ENCODE results near the gene DIAPH2. TPM values are rescaled to one million over a fixed set of nuclear protein-coding genes. Genes with fewer than 3 reads are reported as not detected.

DIAPH2 gene
- total RNA-seq, 1 experiment from 2014 or later = 0.10 TPM

- no peak for DNase-seq (ENCODE audit: low read depth)
Observed at GRCh38 chrX:97306771-97307470, 622.3 kb downstream of the DIAPH2 start.

GRCh38 chrX:97308171-97308570 lies 623.5 kb downstream of the DIAPH2 start:
- peak; percentile 57 for DNase-seq (ENCODE audit: low read depth)

DNA sequence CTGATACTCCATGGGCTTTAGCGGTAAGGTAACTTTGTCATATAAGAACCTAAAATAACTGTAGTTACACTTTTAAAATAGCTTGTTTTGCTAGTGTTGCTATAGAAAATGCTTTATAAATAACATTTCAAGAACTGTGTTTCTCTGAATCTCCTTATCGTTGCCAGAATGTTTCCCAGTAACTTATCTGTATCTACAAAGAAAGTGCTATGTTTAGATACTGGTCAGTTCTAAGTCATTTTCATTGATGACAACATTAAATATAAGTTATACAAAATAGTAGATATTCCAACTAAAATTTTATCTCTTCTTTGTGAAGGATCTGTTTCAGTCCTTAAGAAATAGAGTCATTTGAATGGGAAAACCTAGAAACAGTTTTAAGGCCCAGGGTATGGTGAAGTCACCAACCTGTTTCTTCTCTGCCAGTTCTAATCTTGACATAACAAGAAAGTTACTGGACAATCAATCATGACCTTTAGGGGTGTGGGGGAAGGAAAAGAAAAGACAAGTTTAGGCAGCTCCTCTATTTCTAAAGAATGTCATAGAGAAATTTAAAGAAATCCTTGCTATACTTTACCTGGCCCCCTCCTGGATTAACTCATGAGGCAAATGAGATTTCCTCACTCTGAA lies 625.0 kb downstream of the DIAPH2 start:
- no peak for DNase-seq (ENCODE audit: low read depth)

DNA sequence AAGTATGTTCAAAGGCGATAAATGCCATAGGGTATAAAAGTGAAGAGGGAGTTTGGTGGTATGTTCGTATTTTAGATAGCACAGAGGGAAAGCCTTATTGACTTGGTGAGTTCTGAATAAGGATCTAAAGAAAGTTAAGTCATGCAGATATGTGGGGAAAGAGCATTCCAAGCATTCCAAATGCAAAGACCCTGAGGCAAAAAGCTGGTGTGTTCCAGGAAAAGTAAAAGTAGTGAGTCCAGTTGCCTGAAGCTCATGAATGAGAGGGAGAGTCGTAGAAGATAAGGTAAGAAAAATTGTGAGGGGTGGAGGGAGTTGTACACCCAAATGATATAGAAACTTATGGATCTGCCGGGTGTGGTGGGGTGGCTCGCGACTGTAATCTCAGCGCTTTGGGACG lies 625.7 kb downstream of the DIAPH2 start:
- peak; percentile 55 for DNase-seq (ENCODE audit: low read depth)

DNA sequence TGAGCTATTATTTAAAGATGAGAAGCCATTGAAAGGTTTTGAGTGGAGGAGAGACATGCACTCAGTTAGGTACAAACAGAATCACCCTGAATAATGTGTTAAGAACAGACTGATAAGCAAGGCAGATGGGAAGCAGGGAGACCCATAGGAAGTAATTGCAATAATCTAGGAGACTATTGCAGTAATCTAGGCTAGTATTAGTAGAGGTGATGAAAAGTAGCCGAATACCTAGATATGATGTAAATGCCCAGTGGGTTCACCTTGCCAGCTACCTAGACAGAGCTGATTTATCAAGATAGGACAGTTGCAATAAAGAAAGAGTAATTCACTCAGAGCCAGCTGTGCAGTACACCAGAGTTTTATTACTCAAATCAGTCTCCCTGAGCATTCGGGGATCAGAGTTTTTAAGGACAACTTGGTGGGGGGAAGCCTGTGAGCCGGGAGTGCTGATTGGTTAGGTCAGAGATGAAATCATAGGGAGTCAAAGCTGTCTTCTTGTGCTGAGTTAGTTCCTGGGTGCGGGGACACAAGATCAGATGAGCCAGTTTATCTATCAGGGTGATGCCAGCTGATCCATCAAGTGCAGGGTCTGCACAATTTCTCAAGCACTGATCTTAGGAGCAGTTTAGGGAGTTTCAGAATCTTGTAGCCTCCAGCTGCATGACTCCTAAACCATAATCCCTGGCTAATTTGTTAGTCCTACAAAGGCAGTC lies 626.6 kb downstream of the DIAPH2 start:
- DNase-seq (ENCODE audit: low read depth) = no peak

DNA sequence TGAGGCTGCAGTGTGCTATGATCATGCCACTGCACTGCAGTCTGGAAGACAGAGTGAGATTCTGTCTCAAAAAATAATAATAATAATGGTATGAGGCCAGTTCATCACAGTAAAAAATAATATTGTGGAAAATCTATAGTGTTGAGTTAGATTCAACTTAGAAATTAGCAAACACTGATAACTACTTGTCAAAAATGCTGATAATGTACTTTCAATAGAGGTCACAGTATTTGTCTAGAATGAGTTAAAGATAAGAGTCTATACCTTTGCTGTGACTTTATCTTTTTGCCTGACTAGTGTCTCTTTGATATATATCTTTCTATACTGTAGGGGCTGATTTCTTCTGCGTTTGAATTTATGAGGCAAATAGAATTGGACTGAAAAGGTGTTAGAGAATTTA lies 629.7 kb downstream of the DIAPH2 start:
- DNase-seq (ENCODE audit: low read depth) = no peak

- DNase-seq (ENCODE audit: low read depth) = no peak
Observed at GRCh38 chrX:97315939-97316338, 631.3 kb downstream of the DIAPH2 start.

- DNase-seq (ENCODE audit: low read depth) = no peak
Observed at GRCh38 chrX:97320305-97320704, 635.7 kb downstream of the DIAPH2 start.

DNA sequence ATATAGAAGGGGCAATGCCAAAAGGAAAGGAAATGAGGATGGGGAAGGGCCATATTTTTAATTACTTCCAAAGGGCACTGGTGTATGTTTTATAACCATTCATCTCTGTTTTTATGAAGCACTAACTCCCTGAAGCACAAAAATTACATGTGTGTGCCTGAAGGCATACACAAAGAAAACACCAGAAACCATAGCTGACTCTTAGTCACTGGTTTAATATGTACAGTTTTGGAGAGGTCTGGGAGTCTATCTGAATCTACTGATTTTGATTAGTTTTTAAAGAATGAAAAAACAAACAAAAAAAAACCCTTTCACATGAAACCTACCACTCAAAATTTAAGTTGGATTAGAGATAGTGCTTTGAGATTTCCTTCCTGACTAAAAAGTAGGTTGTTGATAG lies 637.8 kb downstream of the DIAPH2 start:
- DNase-seq (ENCODE audit: low read depth) = peak; percentile 31

DNA sequence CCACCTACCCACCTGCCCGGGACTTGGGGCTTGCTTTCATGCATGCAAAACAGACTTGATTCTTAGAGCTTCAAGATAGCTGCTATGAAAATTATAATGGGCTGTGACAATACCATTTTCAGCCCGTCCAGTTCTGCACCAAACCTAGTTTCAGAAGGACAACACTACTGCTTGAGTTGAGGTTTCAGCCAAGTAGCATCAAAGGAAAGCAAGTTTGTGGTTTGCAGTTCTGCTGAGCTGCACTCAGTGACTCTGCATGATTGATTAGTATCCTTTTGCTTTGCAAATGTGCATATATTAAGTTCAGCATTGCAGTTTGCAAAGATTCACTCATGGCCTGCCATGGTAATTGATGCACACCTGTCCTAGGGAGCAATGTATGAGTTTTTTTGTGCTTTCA lies 641.8 kb downstream of the DIAPH2 start:
- peak; percentile 27 for DNase-seq (ENCODE audit: low read depth)

DNA sequence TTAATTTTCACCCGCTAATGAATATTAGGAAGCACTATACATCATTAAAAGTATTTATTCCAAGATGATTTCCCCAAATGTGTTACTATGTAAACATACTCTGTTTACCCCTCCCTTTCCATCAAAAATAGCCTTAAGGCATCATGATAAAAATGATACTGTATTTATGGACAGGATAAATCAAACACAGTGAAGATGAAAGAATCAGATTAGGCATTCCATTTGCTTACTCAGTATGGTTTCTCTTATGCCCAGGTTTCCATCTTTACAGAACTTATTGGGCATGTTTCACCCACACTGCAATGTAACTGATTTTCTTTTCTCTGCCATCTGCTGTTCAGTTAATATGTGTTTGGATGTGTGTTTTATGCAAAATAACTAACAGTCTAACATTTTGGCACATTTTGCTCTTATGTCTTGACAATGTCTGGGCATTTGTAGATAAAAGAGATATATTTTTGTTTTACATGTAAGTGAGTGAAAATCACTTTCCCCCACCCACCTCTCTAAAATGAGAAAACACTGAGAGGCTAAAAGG lies 644.3 kb downstream of the DIAPH2 start:
- peak; percentile 18 for DNase-seq (ENCODE audit: low read depth)

DNA sequence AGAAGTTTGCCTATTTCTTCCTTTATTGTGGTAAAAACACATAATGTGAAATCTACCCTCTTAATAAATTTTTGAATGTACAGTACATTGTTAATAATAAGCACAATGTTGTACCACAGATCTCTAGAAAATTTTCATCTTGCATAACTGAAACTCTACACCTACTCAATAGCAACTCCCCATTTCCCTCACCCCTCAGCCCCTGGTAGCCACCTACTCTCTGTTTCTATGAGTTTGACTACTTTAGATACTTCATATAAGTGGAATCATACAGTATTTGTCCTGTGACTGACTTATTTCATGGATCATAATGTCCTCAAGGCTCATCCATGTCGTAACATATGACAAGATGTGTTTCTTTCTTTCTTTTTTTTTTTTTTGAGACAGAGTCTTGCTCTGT lies 645.5 kb downstream of the DIAPH2 start:
- DNase-seq (ENCODE audit: low read depth) = no peak

DNA sequence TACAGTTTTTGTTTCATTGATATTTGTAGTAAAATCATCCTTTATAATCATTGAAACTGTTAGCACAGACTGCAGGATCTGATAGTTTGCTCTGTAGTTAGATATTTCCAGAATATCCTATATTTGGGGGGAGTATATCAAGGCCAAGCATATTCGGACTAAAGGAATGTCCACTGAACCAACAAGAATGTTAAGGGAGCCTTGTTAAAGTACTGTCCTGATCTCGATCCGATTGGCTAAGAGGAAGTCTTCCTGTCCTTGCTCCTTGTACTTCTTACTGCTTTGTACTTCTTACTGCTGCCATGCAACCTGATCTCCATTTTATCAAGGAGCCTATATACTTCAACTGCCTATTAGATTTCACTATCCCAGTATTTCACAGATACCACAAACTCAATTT lies 648.3 kb downstream of the DIAPH2 start:
- no peak for DNase-seq (ENCODE audit: low read depth)

- no peak for DNase-seq (ENCODE audit: low read depth)
Observed at GRCh38 chrX:97334850-97335249, 650.2 kb downstream of the DIAPH2 start.

DNA sequence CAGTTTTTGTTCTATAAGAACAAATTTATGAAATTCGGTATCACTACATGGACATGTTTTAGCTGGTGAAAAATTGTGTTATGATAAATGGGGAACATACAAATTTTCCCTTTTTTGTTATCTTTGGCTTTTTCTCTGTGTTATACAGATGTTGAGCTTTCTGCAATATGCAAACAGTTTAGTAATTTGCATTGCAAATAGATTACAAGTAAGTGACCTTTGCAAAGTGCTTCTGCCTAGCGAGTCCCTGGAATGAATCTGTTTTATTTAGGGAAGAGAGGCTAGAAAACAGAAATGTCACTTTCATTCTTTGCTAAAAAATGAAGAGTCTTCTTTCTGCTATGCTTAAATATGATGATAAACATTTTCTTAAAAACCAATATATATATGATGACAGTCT lies 660.1 kb downstream of the DIAPH2 start:
- DNase-seq (ENCODE audit: low read depth) = no peak

- DNase-seq (ENCODE audit: low read depth) = no peak
Observed at GRCh38 chrX:97358941-97359340, 674.3 kb downstream of the DIAPH2 start.

- no peak for DNase-seq (ENCODE audit: low read depth)
Observed at GRCh38 chrX:97363843-97364242, 679.2 kb downstream of the DIAPH2 start.

DNA sequence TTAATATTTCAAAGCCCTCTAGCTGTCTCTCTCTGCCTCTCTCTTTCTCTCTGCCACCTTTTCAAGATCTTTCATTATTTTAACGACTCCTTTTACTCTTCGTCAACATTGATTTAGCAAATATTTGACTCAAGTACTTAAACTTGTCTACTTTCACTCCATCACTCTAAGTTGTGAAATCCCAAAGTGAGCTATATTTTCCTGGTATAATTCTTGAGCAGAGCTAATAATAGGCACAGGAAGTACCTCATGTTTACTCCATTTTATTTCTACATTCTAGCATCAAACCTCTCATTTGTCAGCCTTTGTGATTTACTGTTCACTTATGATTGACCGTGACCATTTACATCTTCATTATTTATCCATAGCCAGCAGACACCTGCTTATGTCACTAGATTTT lies 681.6 kb downstream of the DIAPH2 start:
- no peak for DNase-seq (ENCODE audit: low read depth)

GRCh38 chrX:97367125-97367524 lies 682.5 kb downstream of the DIAPH2 start:
- no peak for DNase-seq (ENCODE audit: low read depth)

GRCh38 chrX:97369947-97370346 lies 685.3 kb downstream of the DIAPH2 start:
- DNase-seq (ENCODE audit: low read depth) = no peak

GRCh38 chrX:97372001-97372766 lies 687.5 kb downstream of the DIAPH2 start:
- DNase-seq (ENCODE audit: low read depth) = no peak

- no peak for DNase-seq (ENCODE audit: low read depth)
Observed at GRCh38 chrX:97374266-97374665, 689.6 kb downstream of the DIAPH2 start.
